Activated naive CD8-positive, alpha-beta T cell treated with anti-CD3 and anti-CD28 coated beads for 36 hours (primary cell): ENCODE results near the gene CLIC5. TPM values are rescaled to one million over a fixed set of nuclear protein-coding genes. Genes with fewer than 3 reads are reported as not detected.

ENCODE experiments used
- DNase-seq: peaks from one replicate; pipeline ENCODE4 v3.0.0; 2021
- H3K27ac Mint-ChIP-seq: one replicate; pipeline ENCODE4 v1.8.0; 2022; ENCODE audit warnings: mild to moderate bottlenecking, moderate library complexity, mixed read lengths
- H3K27me3 Mint-ChIP-seq: one replicate; pipeline ENCODE4 v1.8.0; 2022; ENCODE audit warnings: mild to moderate bottlenecking, mixed read lengths
- H3K36me3 Mint-ChIP-seq: one replicate; pipeline ENCODE4 v1.8.0; 2021; ENCODE audit warnings: mild to moderate bottlenecking, mixed read lengths
- H3K4me1 Mint-ChIP-seq: one replicate; pipeline ENCODE4 v1.8.0; 2021; ENCODE audit warnings: mixed read lengths
- H3K4me3 Mint-ChIP-seq: one replicate; pipeline ENCODE4 v1.8.0; 2022; ENCODE audit warnings: mild to moderate bottlenecking, moderate library complexity, mixed read lengths
- H3K9me3 Mint-ChIP-seq: one replicate; pipeline ENCODE4 v1.8.0; 2022; ENCODE audit warnings: mixed read lengths
- total RNA-seq, 2 experiments: library from RNA; stranded (reverse); gene quantifications; one replicate each; pipeline ENCODE4 v1.2.3, GENCODE V29; 2021

Gene CLIC5
- total RNA-seq, 2 experiments from 2014 or later: 0.50 to 0.74 TPM

GRCh38 chr6:46046558-46047174, 31.0 kb upstream of the CLIC5 start:
- Mint-ChIP-seq H3K27me3 (peaks cover 10% of the 10 kb centered on the region), H3K4me1 (peaks cover 5% of the 10 kb centered on the region), H3K36me3 (no peaks in the 10 kb centered on the region), H3K27ac (no peak overlapping the region), H3K9me3 (no peaks in the 10 kb centered on the region), H3K4me3 (no peak overlapping the region)
- no peak for DNase-seq

- Mint-ChIP-seq H3K27ac (no peak overlapping the region), H3K9me3 (no peaks in the 10 kb centered on the region), H3K4me3 (no peak overlapping the region), H3K36me3 (no peaks in the 10 kb centered on the region), H3K4me1 (peaks cover 5% of the 10 kb centered on the region), H3K27me3 (peaks cover 5% of the 10 kb centered on the region)
- peak; percentile 3 for DNase-seq
Observed at GRCh38 chr6:46044881-46045617, 29.4 kb upstream of the CLIC5 start.

GRCh38 chr6:46042355-46042999, 26.8 kb upstream of the CLIC5 start:
- no peak for DNase-seq
- no peaks in the 10 kb centered on the region for H3K9me3 Mint-ChIP-seq
- no peak overlapping the region for H3K27ac Mint-ChIP-seq
- no peak overlapping the region for H3K4me3 Mint-ChIP-seq
- H3K4me1 Mint-ChIP-seq: peaks cover 5% of the 10 kb centered on the region
- no peaks in the 10 kb centered on the region for H3K36me3 Mint-ChIP-seq
- H3K27me3 Mint-ChIP-seq: peaks cover 3% of the 10 kb centered on the region

- no peak overlapping the region for H3K4me3 Mint-ChIP-seq
- peaks cover 2% of the 10 kb centered on the region for H3K4me1 Mint-ChIP-seq
- no peaks in the 10 kb centered on the region for H3K36me3 Mint-ChIP-seq
- DNase-seq: no peak
- no peaks in the 10 kb centered on the region for H3K9me3 Mint-ChIP-seq
- peaks cover 3% of the 10 kb centered on the region for H3K27me3 Mint-ChIP-seq
- no peak overlapping the region for H3K27ac Mint-ChIP-seq
Observed at GRCh38 chr6:46040288-46040687, 24.6 kb upstream of the CLIC5 start.

GRCh38 chr6:46039646-46040045, 24.0 kb upstream of the CLIC5 start:
- no peaks in the 10 kb centered on the region for H3K4me1 Mint-ChIP-seq
- H3K27ac Mint-ChIP-seq: no peak overlapping the region
- no peak for DNase-seq
- H3K4me3 Mint-ChIP-seq: no peak overlapping the region
- H3K36me3 Mint-ChIP-seq: no peaks in the 10 kb centered on the region
- peaks cover 3% of the 10 kb centered on the region for H3K27me3 Mint-ChIP-seq
- no peaks in the 10 kb centered on the region for H3K9me3 Mint-ChIP-seq

GRCh38 chr6:46036911-46037310, 21.3 kb upstream of the CLIC5 start:
- Mint-ChIP-seq H3K36me3 (no peaks in the 10 kb centered on the region), H3K27ac (peak overlapping the region; percentile 11), H3K27me3 (peaks cover 3% of the 10 kb centered on the region), H3K4me1 (no peaks in the 10 kb centered on the region), H3K9me3 (no peaks in the 10 kb centered on the region), H3K4me3 (no peak overlapping the region)
- no peak for DNase-seq

GRCh38 chr6:46035242-46035641, 19.6 kb upstream of the CLIC5 start:
- Mint-ChIP-seq H3K4me1 (no peaks in the 10 kb centered on the region), H3K27me3 (peaks cover 3% of the 10 kb centered on the region), H3K4me3 (no peak overlapping the region), H3K9me3 (no peaks in the 10 kb centered on the region), H3K27ac (no peak overlapping the region), H3K36me3 (no peaks in the 10 kb centered on the region)
- no peak for DNase-seq

- no peaks in the 10 kb centered on the region for H3K9me3 Mint-ChIP-seq
- H3K27ac Mint-ChIP-seq: no peak overlapping the region
- H3K36me3 Mint-ChIP-seq: no peaks in the 10 kb centered on the region
- H3K4me1 Mint-ChIP-seq: no peaks in the 10 kb centered on the region
- no peak overlapping the region for H3K4me3 Mint-ChIP-seq
- no peaks in the 10 kb centered on the region for H3K27me3 Mint-ChIP-seq
- DNase-seq: no peak
Observed at GRCh38 chr6:46032110-46032998, 16.7 kb upstream of the CLIC5 start.

GRCh38 chr6:46029602-46030001, 13.9 kb upstream of the CLIC5 start:
- no peaks in the 10 kb centered on the region for H3K4me1 Mint-ChIP-seq
- no peaks in the 10 kb centered on the region for H3K27me3 Mint-ChIP-seq
- H3K36me3 Mint-ChIP-seq: no peaks in the 10 kb centered on the region
- DNase-seq: no peak
- no peak overlapping the region for H3K4me3 Mint-ChIP-seq
- H3K27ac Mint-ChIP-seq: no peak overlapping the region
- H3K9me3 Mint-ChIP-seq: no peaks in the 10 kb centered on the region

- Mint-ChIP-seq H3K9me3 (no peaks in the 10 kb centered on the region), H3K36me3 (no peaks in the 10 kb centered on the region), H3K27ac (no peak overlapping the region), H3K4me1 (no peaks in the 10 kb centered on the region), H3K4me3 (no peak overlapping the region), H3K27me3 (no peaks in the 10 kb centered on the region)
- no peak for DNase-seq
Observed at GRCh38 chr6:46026307-46026706, 10.6 kb upstream of the CLIC5 start.

GRCh38 chr6:46025573-46025972, 9.9 kb upstream of the CLIC5 start:
- H3K27me3 Mint-ChIP-seq: no peaks in the 10 kb centered on the region
- no peak overlapping the region for H3K4me3 Mint-ChIP-seq

GRCh38 chr6:46024124-46024769, 8.6 kb upstream of the CLIC5 start:
- Mint-ChIP-seq H3K27ac (no peak overlapping the region), H3K9me3 (no peaks in the 10 kb centered on the region), H3K4me3 (no peak overlapping the region), H3K4me1 (no peaks in the 10 kb centered on the region), H3K36me3 (no peaks in the 10 kb centered on the region), H3K27me3 (no peaks in the 10 kb centered on the region)
- DNase-seq: no peak

More at GRCh38 chr6:46025573-46025972, 9.9 kb upstream of the CLIC5 start:
- Mint-ChIP-seq H3K4me1 (no peaks in the 10 kb centered on the region), H3K9me3 (no peaks in the 10 kb centered on the region), H3K36me3 (no peaks in the 10 kb centered on the region), H3K27ac (no peak overlapping the region)
- no peak for DNase-seq

- Mint-ChIP-seq H3K4me3 (no peak overlapping the region), H3K36me3 (no peaks in the 10 kb centered on the region), H3K9me3 (no peaks in the 10 kb centered on the region), H3K27ac (no peak overlapping the region), H3K27me3 (peaks cover 2% of the 10 kb centered on the region), H3K4me1 (no peaks in the 10 kb centered on the region)
- DNase-seq: no peak
Observed at GRCh38 chr6:46023216-46023915, 7.7 kb upstream of the CLIC5 start.
